Activated naive CD8-positive, alpha-beta T cell (primary cell): ENCODE data around the gene HDAC10.

Source experiments
- H3K27ac Mint-ChIP-seq: one replicate; pipeline ENCODE4 v1.8.0; 2021; ENCODE audit warnings: mixed read lengths
- H3K27me3 Mint-ChIP-seq: one replicate; pipeline ENCODE4 v1.8.0; 2021; ENCODE audit warnings: mixed read lengths
- H3K36me3 Mint-ChIP-seq: one replicate; pipeline ENCODE4 v1.8.0; 2021; ENCODE audit warnings: mixed read lengths
- H3K4me1 Mint-ChIP-seq: one replicate; pipeline ENCODE4 v1.8.0; 2021; ENCODE audit warnings: low read depth, mixed read lengths
- H3K4me3 Mint-ChIP-seq: one replicate; pipeline ENCODE4 v1.8.0; 2021; ENCODE audit warnings: mild to moderate bottlenecking, mixed read lengths
- H3K9me3 Mint-ChIP-seq: one replicate; pipeline ENCODE4 v1.8.0; 2021; ENCODE audit warnings: low read depth, mixed read lengths

The HDAC10 gene

DNA sequence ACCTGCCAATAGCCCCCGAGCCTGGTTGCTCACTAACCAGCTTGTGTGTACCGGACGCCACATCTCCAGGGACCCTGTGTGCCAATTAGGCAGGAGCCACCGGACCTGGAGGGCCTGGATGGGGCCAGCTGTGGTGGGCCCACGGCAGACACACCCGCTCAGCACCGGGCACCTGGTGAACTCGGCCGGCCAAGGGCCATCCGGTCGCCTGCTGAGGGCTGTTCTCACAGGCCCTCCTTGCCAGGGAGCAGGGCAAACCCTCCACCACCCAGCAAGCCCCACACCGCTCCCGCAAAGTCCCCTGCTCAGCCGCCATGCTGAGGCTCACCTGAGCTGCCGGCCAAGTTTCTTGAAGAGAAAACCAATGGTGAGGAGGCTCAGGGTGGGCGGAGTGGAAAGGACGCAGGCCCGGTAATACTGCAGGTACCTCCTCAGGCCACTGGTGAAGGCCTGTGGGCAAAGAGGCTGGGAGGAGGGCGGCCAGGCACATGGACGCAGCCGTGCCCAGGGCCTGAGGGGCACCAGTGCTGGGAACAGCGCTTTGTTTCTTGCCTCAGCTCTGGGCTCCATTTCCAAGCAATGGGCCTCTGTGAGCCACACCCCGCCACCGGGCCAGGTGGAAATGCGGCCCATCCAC is 23.4 kb downstream of the HDAC10 start:
- Mint-ChIP-seq H3K27me3 (no peaks in the 10 kb centered on the region), H3K4me3 (no peak overlapping the region), H3K36me3 (peaks cover 2% of the 10 kb centered on the region), H3K27ac (no peak overlapping the region), H3K4me1 (peaks cover 1% of the 10 kb centered on the region), H3K9me3 (no peaks in the 10 kb centered on the region)

DNA sequence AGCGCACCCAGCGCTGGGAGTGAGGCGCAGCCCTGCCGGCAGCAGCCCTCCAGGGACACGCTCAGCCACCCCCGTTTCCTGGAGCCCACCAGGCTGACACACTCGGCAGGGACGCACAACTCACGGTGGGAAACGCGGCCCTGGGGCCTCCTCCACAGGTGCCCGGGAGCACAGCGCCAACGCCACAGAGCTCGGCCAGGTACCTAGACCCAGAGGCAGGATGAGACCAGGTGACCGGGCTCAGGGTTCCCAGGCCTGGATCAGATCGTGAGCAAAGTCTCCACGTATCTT is 24.2 kb downstream of the HDAC10 start:
- Mint-ChIP-seq H3K9me3 (no peaks in the 10 kb centered on the region), H3K27me3 (no peaks in the 10 kb centered on the region), H3K4me3 (no peak overlapping the region), H3K4me1 (peaks cover 1% of the 10 kb centered on the region), H3K36me3 (peaks cover 2% of the 10 kb centered on the region), H3K27ac (no peak overlapping the region)

DNA sequence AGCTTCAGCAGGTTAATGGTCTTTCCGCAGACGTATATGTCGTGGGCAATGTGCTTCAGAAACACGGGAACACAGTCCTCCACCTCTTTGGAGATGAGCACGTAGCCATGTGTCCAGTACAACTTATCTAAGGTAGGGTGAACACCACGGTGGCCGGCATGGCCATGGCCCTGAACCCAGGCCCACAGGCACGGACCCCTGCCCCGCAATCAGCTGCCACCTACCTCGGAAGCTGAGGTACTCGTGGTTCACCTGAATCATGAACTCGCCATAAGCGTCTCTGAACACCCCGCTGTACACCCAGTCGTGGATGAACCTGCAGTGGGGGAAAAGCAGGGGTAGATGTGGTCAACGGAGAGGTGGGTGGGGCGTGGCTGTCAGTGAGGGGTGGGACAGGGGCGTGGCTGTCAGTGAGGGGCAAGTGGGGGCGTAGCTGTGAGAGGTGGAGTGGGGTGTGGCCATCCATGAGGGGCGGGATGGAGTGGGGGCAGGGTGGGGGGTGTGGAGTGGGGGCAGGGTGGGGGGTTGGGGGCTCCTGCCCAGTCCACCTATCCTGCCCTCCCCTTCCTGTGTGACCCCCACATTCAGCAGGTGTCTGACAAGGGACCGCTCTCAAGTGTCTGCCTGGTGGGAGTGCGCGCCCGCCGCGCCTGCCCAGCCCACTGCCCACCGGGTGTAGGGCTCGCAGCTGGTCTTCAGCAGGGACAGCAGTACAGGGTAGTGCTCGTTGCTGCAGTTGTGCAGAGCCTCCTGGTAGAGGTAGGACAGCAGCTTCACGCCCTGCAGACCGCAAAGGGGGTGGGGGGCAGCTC is 24.8 kb downstream of the HDAC10 start:
- peaks cover 1% of the 10 kb centered on the region for H3K4me1 Mint-ChIP-seq
- H3K36me3 Mint-ChIP-seq: peaks cover 2% of the 10 kb centered on the region
- H3K4me3 Mint-ChIP-seq: no peak overlapping the region
- H3K9me3 Mint-ChIP-seq: no peaks in the 10 kb centered on the region
- H3K27ac Mint-ChIP-seq: no peak overlapping the region
- H3K27me3 Mint-ChIP-seq: no peaks in the 10 kb centered on the region

DNA sequence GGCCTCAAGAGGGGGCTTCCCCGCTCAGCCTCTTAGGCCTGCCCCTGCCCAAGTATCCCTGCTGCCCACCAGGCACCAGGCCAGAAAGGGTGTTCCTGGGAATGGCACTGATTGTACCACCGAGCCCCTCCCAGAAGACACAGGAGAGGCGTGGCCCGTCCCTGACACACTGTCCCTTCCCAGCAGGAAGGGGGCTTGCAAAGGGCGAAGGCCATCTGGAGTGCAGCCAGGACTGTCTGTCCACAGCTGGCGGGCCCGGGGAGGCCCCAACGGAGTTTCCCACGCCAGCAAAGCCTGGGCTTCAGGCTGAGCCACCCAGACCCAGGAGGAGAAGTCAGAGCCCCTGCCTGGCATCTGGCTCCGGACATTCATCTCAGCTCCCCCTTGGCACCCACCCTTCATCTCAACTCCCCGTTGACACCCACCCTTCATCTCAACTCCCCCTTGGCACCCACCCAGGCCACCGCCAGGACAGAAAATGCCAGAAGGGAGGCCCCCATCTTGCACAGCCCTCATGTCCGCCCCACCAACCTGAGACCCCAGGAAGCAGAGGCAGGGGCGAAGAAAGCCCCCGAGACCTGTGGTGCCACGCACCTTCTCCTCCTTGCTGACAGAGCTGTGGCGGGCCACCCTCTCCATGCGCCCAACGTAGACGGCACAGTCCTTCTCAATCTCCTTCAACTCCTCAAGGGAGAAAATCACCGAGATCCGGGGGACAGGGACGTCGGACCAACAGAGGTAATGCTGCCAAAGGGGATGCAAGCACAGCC is 25.7 kb downstream of the HDAC10 start:
- peaks cover 1% of the 10 kb centered on the region for H3K4me1 Mint-ChIP-seq
- H3K27me3 Mint-ChIP-seq: no peaks in the 10 kb centered on the region
- no peak overlapping the region for H3K4me3 Mint-ChIP-seq
- H3K36me3 Mint-ChIP-seq: peaks cover 2% of the 10 kb centered on the region
- H3K9me3 Mint-ChIP-seq: no peaks in the 10 kb centered on the region
- no peak overlapping the region for H3K27ac Mint-ChIP-seq

DNA sequence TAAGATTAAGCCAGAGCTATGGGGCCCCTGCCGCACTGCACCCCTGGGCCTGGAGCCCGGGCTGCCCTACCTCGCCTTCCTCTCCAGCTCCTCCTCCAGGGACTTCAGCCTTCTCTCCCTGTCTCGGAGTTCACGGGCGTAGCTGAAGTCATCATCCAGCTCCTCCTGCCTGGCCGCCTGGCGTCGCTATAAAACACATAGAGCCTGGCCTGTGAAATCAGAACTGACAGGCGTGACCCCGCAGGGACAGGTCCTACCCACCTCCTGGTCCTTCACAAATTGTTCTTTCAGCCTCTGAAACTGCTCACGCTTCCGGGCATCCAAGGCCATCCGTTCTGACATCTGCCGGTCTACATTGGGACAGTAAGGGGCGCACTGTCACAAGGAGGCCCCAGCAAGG is 27.0 kb downstream of the HDAC10 start:
- Mint-ChIP-seq H3K27me3 (no peaks in the 10 kb centered on the region), H3K4me3 (no peak overlapping the region), H3K4me1 (no peaks in the 10 kb centered on the region), H3K27ac (no peak overlapping the region), H3K36me3 (peaks cover 2% of the 10 kb centered on the region), H3K9me3 (no peaks in the 10 kb centered on the region)

DNA sequence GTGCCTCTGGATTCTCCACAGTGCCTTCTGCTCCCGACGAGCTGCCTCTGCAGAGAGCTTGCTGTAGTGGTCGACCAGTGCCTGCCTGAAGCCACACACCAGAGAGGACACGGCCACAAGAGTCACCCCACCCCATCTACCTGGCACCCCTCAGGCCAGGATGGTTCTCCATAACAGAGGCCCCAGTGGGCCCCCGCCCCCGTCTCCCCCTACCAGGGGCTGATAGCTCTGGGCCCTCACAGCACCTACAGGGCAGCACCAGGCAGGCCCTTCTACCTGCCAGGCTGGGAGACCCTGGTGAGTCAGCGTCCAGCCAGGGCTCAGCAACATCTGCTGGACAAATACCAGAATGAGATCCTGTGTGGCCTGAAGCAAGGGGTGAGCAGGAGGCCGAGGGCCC is 28.6 kb downstream of the HDAC10 start:
- Mint-ChIP-seq H3K36me3 (peaks cover 2% of the 10 kb centered on the region), H3K9me3 (no peaks in the 10 kb centered on the region), H3K4me3 (no peak overlapping the region), H3K27me3 (no peaks in the 10 kb centered on the region), H3K27ac (no peak overlapping the region), H3K4me1 (no peaks in the 10 kb centered on the region)

DNA sequence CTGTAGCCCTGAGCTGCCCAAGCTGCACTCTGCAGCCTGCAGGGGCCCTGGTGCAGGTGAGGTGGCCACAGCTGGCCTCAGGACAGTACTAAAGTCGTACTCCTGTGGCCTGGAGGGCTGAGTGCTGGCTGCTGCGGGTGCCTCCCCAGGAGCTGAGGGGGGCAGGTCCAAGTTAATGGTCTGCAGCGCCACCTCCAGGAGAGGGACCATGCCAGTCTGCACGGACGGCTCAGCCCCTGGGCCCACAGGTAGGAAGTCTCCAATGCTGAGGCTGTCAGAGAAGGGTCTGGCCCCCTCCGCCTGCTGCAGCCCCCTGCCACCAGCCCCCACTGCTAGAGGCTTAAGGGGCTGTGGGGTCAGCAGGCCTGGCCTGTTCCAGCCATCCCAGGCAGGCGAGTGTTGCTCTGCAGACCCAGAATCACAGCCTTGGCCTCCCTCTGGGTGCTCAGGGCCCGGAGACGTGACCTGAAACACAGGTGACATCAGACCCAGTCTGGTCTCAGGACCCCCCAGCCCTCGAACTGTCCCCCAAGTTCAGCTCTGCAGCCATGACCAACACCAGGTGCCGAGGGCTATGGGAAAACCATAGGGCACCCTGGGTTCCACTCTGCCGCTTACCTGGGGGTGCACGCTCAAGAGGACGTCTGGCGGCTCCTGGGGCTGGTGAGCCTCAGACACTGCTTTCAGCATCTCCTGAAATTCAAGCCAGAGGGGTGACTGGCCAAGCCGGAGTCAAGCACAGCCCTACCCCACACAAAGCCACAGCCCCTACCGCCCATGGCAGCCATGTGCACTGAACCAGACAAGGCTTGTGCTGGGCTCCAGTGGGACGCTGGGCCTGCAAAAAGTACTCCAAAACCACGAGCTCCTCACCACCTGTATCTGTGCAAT is 29.4 kb downstream of the HDAC10 start:
- Mint-ChIP-seq H3K9me3 (no peaks in the 10 kb centered on the region), H3K4me3 (no peak overlapping the region), H3K36me3 (peaks cover 2% of the 10 kb centered on the region), H3K27ac (no peak overlapping the region), H3K27me3 (no peaks in the 10 kb centered on the region), H3K4me1 (no peaks in the 10 kb centered on the region)

DNA sequence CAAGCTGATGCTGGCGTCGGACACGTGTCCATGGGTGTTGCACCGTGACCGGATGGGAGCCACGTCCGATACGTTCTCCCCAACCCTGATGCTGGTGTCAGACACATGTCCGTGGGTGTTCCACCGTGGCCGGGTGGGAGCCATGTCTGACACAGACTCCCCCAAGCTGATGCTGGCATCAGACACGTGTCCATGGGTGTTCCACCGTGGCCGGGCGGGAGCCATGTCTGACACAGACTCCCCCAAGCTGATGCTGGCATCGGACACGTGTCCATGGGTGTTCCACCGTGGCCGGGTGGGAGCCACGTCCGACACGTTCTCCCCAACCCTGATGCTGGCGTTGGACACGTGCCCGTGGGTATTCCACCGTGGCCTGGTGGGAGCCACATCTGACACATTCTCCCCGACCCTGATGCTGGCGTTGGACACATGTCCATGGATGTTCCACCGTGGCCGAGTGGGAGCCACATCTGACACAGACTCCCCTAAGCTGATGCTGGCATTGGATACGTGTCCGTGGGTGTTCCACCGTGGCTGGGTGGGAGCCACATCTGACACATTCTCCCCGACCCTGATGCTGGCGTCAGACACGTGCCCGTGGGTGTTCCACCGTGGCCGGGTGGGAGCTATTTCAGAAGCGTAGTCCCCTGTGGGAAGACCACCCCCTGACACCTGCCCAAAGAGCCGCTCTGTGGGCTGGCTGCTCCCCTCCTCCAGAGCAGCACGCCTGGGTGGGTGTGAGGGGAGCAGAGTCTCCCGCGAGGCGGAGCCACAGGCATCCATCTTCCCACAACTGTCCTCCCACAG is 30.3 kb downstream of the HDAC10 start:
- Mint-ChIP-seq H3K27ac (no peak overlapping the region), H3K4me3 (no peak overlapping the region), H3K9me3 (no peaks in the 10 kb centered on the region), H3K4me1 (no peaks in the 10 kb centered on the region), H3K27me3 (no peaks in the 10 kb centered on the region), H3K36me3 (peaks cover 2% of the 10 kb centered on the region)

DNA sequence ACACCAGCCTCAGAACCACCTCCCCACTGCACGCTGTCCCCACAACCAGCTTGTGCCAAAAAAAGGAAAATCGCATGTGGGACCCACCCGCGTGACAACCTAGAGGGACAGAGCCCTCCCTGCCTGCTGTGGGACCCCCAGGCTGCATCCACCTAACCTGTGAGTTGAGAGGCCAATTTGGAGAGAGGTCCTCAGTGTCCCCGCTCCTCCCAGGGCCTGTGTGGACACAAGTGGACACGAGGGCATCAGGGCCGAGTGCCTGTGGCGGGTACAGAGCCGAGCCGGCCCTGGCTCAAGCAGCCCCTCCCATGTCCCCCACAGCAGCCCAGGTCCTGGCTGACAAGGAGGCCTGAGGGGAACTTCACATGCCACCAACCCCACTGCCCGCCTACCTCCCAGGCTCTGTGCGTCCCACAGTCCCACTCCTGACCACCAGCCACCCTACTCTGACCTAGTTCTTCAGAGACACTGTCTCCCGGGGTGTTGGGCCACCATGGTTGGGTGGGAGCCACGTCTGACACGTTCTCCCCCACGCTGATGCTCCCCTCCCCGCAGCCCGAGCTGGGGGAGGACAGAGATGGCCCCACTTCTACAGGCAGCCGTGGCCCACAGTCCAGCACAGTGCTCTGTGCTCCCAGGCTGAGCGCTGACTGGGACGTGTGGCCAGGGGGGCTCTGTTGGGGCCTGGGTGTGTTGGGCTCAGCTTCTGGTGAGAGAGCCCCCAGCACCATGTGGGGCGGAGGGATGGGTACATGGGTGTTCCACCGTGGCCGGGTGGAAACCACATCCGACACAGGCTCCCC is 31.1 kb downstream of the HDAC10 start:
- no peaks in the 10 kb centered on the region for H3K4me1 Mint-ChIP-seq
- H3K27me3 Mint-ChIP-seq: no peaks in the 10 kb centered on the region
- peak overlapping the region; percentile 61 for H3K27ac Mint-ChIP-seq
- H3K36me3 Mint-ChIP-seq: peaks cover 2% of the 10 kb centered on the region
- no peaks in the 10 kb centered on the region for H3K9me3 Mint-ChIP-seq
- no peak overlapping the region for H3K4me3 Mint-ChIP-seq

DNA sequence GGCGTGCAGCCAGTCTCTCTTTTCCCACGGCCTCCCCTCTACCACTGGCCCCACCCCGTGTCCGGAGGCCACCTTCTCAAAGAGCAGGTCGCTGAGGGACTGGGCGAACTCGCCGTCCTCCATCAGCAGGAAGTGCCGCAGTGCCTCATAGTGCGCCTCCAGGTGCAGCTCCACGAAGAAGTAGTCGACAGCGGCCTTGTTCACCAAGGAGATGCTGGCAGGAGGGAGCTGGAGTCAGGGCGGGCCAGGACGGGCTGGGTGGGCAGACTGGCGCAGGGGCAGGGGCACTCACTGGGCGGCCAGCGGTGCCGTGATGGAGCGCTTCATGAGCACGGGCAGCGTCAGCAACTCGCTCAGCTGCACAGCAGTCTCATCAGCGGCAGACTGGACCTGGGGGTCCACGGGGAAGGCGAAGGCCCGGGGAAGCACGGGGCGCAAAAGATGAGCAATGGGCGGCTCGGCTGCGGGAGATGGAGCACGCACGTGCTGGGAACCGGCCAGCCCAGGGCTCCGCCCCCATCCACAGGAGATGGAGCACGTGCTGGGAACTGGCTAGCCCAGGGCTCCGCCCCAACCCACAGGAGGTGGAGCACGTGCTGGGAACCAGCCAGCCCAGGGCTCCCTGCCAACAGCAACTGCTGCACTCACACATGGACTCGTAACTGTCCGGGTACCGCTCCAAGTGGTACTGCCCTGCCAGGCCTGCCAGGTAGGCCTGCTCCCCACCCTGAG is 31.9 kb downstream of the HDAC10 start:
- H3K36me3 Mint-ChIP-seq: peaks cover 2% of the 10 kb centered on the region
- peaks cover 3% of the 10 kb centered on the region for H3K4me1 Mint-ChIP-seq
- H3K9me3 Mint-ChIP-seq: no peaks in the 10 kb centered on the region
- no peak overlapping the region for H3K27ac Mint-ChIP-seq
- H3K4me3 Mint-ChIP-seq: no peak overlapping the region
- no peaks in the 10 kb centered on the region for H3K27me3 Mint-ChIP-seq

DNA sequence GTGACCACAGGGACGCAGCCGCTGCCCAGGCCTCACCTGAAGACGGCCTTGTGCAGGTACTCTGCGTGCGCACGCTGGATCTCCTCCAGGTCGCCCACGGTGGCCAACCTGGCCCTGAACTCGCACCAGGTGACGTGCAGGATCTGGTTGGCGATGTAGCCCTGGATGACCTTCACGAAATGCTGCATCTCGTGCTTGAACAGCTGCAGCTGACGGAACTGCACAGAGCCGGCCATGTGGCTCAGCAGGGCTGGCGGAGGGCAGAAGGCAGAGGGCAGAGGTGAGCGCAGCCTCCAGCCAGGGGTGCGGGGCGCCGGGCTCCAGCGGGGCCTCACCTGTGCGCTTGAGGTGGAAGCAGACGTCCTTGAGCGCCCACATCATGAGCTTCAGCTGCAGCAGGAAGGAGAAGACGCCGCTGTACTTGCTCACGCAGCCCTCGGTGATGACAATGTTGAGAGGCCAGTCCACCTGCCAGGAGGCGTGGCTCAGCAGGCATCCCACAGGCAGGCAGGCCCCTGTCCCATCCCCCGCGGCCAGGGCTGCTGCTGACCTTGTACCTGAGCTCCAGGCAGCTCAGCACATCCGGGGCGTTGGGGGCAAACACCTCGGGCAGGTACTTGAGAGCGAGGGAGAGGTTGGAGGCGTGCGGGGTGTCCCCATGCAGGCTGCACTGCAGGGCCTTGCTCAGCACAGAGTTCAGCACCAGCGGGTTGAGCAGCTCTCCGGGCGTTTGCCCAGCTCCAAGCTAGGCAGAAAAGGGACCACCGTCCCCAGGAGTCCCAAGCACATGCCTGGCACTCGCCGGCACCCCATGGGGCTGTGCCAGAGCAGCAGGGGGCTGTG is 32.7 kb downstream of the HDAC10 start:
- Mint-ChIP-seq H3K4me1 (peaks cover 6% of the 10 kb centered on the region), H3K9me3 (no peaks in the 10 kb centered on the region), H3K4me3 (no peak overlapping the region), H3K36me3 (peaks cover 2% of the 10 kb centered on the region), H3K27me3 (no peaks in the 10 kb centered on the region), H3K27ac (no peak overlapping the region)

DNA sequence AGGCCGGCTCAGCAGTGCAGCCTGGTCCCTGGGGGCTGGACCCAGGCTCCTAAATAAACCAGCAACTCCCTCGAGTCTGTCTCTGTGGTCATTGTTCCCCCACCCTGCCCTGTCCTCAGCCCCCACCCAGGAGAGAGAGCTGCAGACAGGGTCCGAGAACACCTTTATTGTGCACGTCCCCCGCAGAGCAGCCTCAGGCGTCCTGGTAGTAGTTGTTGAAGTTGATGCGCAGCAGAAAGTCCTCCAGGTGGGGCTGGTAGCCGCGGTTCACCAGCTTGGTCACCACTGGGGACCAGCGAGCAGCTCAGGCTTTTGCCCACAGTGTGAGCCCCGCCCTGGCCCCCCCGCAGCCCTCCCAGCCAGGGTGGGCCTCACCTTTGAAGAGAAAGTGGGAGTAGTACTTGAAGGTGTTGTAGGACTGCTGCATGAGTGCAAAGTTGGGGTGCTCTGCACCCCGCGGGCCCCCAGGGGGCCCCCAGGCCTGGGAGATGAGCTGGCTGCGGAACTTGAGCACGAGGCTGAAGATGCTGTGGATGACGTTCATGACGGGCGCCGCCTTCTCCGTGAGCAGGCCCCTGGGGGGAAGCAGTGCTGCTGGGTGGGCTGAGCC is 33.4 kb downstream of the HDAC10 start:
- peaks cover 10% of the 10 kb centered on the region for H3K4me1 Mint-ChIP-seq
- H3K36me3 Mint-ChIP-seq: no peaks in the 10 kb centered on the region
- no peaks in the 10 kb centered on the region for H3K9me3 Mint-ChIP-seq
- no peaks in the 10 kb centered on the region for H3K27me3 Mint-ChIP-seq
- no peak overlapping the region for H3K27ac Mint-ChIP-seq
- no peak overlapping the region for H3K4me3 Mint-ChIP-seq
